Measurements from ENCODE around the gene NPAS3. TPM values are rescaled to one million over a fixed set of nuclear protein-coding genes. Genes with fewer than 3 reads are reported as not detected.

Gene NPAS3
- total and polyA plus RNA-seq, 2 donors (not counting 3 experiments of a cell fraction or from before 2014, with no cell fraction given) = 0.10 to 0.13 TPM

DNA sequence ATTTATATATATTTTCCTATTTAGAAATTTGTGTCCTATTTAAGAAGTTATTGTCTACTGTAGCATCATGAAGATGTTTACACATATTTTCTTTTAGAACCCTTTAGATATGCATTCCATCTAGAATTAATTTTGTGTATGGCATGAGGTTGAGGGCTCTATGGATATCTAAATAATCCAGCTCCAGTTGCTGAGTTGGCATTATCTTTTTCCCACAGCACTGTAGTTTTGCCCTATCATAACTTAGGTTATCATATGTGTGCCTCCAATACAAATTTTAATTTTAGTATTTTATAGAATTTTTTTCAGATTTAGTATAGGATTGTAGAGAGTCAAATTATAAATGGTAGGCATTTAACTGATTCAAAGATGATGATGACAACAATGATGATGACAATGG lies 159.3 kb downstream of the NPAS3 start:
- Histone ChIP-seq H3K27me3 (ENCODE audit: control insufficient read depth in 2 of 2, insufficient read depth in 2 of 2, low read length in 2 of 2) (no peaks in the 10 kb centered on the region), H2AFZ (ENCODE audit: low read depth, low read length) (no peak overlapping the region), H3K4me1 (ENCODE audit: control insufficient read depth, extremely low read depth, insufficient read depth, low read length) (no peaks in the 10 kb centered on the region), H3K9me1 (replicated peaks; ENCODE audit: control insufficient read depth, extremely low read depth, insufficient read depth, low read length) (no peaks in the 10 kb centered on the region), H3K27ac (ENCODE audit: insufficient read depth, low read depth, low read length) (no peak overlapping the region), H3K79me2 (ENCODE audit: control insufficient read depth, insufficient read depth, low read length) (no peaks in the 10 kb centered on the region), H3K4me3 (replicated peaks in 1 of 3; ENCODE audit: insufficient read depth in 1 of 3, low read depth in 1 of 3, low read length in 3 of 3) (no peak overlapping the region), H3K9me3 (replicated peaks; ENCODE audit: control insufficient read depth, insufficient read depth, low read length) (no peaks in the 10 kb centered on the region), H3K4me2 (ENCODE audit: insufficient read depth, low read length) (no peak overlapping the region), H3K36me3 (ENCODE audit: control insufficient read depth in 2 of 2, extremely low read depth in 1 of 2, insufficient read depth in 2 of 2, low read length in 2 of 2) (no peaks in the 10 kb centered on the region), H4K20me1 (replicated peaks; ENCODE audit: control insufficient read depth, extremely low read depth, insufficient read depth, low read length) (no peaks in the 10 kb centered on the region), H3K9ac (replicated peaks; ENCODE audit: extremely low read depth, insufficient read depth, low read length) (no peak overlapping the region)
- no peak for TF ChIP-seq POLR2A (IDR thresholded peaks at IDR 0.05; ENCODE audit: low read depth, low read length)
- TF ChIP-seq, protein P1, sequence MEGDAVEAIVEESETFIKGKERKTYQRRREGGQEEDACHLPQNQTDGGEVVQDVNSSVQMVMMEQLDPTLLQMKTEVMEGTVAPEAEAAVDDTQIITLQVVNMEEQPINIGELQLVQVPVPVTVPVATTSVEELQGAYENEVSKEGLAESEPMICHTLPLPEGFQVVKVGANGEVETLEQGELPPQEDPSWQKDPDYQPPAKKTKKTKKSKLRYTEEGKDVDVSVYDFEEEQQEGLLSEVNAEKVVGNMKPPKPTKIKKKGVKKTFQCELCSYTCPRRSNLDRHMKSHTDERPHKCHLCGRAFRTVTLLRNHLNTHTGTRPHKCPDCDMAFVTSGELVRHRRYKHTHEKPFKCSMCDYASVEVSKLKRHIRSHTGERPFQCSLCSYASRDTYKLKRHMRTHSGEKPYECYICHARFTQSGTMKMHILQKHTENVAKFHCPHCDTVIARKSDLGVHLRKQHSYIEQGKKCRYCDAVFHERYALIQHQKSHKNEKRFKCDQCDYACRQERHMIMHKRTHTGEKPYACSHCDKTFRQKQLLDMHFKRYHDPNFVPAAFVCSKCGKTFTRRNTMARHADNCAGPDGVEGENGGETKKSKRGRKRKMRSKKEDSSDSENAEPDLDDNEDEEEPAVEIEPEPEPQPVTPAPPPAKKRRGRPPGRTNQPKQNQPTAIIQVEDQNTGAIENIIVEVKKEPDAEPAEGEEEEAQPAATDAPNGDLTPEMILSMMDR (IDR thresholded peaks at IDR 0.05; ENCODE audit: extremely low read depth in 1 of 2, insufficient read depth in 1 of 2, low read depth in 1 of 2, low read length in 2 of 2) = no peak
- TF ChIP-seq MYC (IDR thresholded peaks at IDR 0.05; ENCODE audit: low read depth, low read length) = no peak
- TF ChIP-seq JUN (IDR thresholded peaks at IDR 0.05; ENCODE audit: borderline replicate concordance, insufficient read depth, insufficient read length, low read depth) = no peak
- TF ChIP-seq, protein P2, sequence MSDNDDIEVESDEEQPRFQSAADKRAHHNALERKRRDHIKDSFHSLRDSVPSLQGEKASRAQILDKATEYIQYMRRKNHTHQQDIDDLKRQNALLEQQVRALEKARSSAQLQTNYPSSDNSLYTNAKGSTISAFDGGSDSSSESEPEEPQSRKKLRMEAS (IDR thresholded peaks at IDR 0.05; ENCODE audit: insufficient read depth, insufficient read length) = no peak
- TF ChIP-seq EZH2 (IDR thresholded peaks at IDR 0.05; ENCODE audit: borderline replicate concordance, low read depth, low read length, severe bottlenecking) = no peak
- TF ChIP-seq POLR2AphosphoS5 (IDR thresholded peaks at IDR 0.05; ENCODE audit: insufficient read depth, low read depth, low read length) = no peak
- no peak for TF ChIP-seq GATA2 (IDR thresholded peaks at IDR 0.05; ENCODE audit: insufficient read depth, insufficient read length, low read depth, low read length)
- TF ChIP-seq FOS (IDR thresholded peaks at IDR 0.05; ENCODE audit: borderline replicate concordance, insufficient read depth, low read length) = no peak
- DNase-seq (ENCODE audit: low read depth, low spot score) (no peak), FAIRE-seq (no peak)
- intact Hi-C loops (cut with micrococcal nuclease) = no loop called here
- POLR2A ChIA-PET = no interaction called here
- no TSS peak for BruUV-seq (replicated peaks)
- CTCF ChIA-PET = no interaction called here
- dilution Hi-C loops (cut with MboI; ENCODE audit: extremely low pct_ligation_motif_present, low sequenced_read_pairs) = no loop called here

All from endothelial cell of umbilical vein (primary cell).